GM12892 (cell line): ENCODE results near the gene PLD1.

ENCODE experiments used
- POLR2A ChIP-seq: IDR thresholded peaks from 2 replicates; pipeline ENCODE4 v1.6.1; 2011; ENCODE audit warnings: low read depth, low read length, control low read depth
- POLR2AphosphoS5 ChIP-seq: IDR thresholded peaks from 2 replicates; pipeline ENCODE4 v1.6.1; 2011; ENCODE audit warnings: low read depth, low read length, control low read depth
- TAF1 ChIP-seq: IDR thresholded peaks from 2 replicates; pipeline ENCODE4 v1.6.1; 2011; ENCODE audit warnings: low read depth, mild to moderate bottlenecking, control low read depth, low read length, borderline replicate concordance

DNA sequence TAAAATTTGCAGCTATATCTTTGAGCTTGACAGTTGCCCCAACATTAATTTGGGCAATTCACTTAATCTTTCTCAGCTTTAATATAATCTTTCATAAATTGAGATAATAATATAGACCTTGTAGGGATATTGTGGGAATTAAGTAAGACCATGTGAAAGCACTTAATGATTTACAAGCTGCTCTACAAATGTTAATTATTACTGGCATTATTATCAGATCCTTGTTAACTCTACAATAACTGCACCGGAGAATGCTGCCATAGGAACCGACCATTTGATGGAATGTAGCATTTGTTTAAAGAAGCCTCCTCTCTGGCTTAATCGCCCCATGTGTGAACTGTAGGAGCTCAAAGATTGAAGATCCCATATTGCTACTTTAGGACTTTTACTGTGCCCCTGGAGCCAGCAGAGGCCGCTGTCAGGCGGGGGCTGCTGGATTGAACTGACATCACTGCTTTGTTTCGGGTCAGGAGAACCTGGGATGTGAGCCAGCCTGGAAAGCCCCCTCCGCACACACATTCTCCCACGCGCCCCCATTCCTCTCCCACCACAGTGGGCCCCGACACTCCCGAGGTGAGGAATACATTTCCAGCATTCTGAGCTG is 195.9 kb downstream of the PLD1 start:
- no peak for TF ChIP-seq POLR2AphosphoS5
- no peak for TF ChIP-seq TAF1
- no peak for TF ChIP-seq POLR2A
